Endodermal cell (in vitro differentiated cells): Measurements from ENCODE around the gene C1orf21. TPM values are rescaled to one million over a fixed set of nuclear protein-coding genes. Genes with fewer than 3 reads are reported as not detected.
A peak's percentile ranks its signal among the peaks of the same experiment; 100 is the strongest.

ENCODE experiments used
- DNase-seq: peaks from one replicate; pipeline ENCODE4 v3.0.0-alpha.2; 2017
- H3K27ac ChIP-seq: 2 replicates; pipeline ENCODE4 v1.5.1; 2013; ENCODE audit warnings: mild to moderate bottlenecking, low read depth, low read length, moderate library complexity
- H3K27me3 ChIP-seq: 2 replicates; pipeline ENCODE4 v1.6.1; 2013; ENCODE audit warnings: mild to moderate bottlenecking, low read length, moderate library complexity; ENCODE audit not compliant: insufficient read depth, control insufficient read depth, poor library complexity, severe bottlenecking
- H3K36me3 ChIP-seq: 2 replicates; pipeline ENCODE4 v1.7.0; 2013; ENCODE audit warnings: mild to moderate bottlenecking, low read length, moderate library complexity; ENCODE audit not compliant: control insufficient read depth, insufficient read depth
- H3K4me1 ChIP-seq: one replicate; pipeline ENCODE4 v1.7.0; 2013; ENCODE audit warnings: low read length; ENCODE audit not compliant: control insufficient read depth, insufficient read depth
- H3K4me3 ChIP-seq: 2 replicates; pipeline ENCODE4 v1.5.1; 2013; ENCODE audit warnings: mild to moderate bottlenecking, low read length, moderate library complexity
- H3K9ac ChIP-seq: 2 replicates; pipeline ENCODE4 v1.6.1; 2013; ENCODE audit warnings: mild to moderate bottlenecking, low read length, moderate library complexity; ENCODE audit not compliant: poor library complexity, severe bottlenecking; ENCODE audit errors: extremely low read depth
- H3K9me3 ChIP-seq: 2 replicates; pipeline ENCODE4 v1.6.1; 2013; ENCODE audit warnings: mild to moderate bottlenecking, low read length, moderate library complexity; ENCODE audit not compliant: control insufficient read depth
- H3K27ac Mint-ChIP-seq: 2 replicates; pipeline ENCODE4 v1.8.0; 2020; ENCODE audit warnings: mixed read lengths
- H3K27me3 Mint-ChIP-seq: 2 replicates; pipeline ENCODE4 v1.8.0; 2021; ENCODE audit warnings: mild to moderate bottlenecking, mixed read lengths; ENCODE audit not compliant: insufficient read depth
- H3K36me3 Mint-ChIP-seq: 2 replicates; pipeline ENCODE4 v1.8.0; 2020; ENCODE audit warnings: low read depth, mixed read lengths
- H3K4me1 Mint-ChIP-seq: 2 replicates; pipeline ENCODE4 v1.8.0; 2020; ENCODE audit warnings: mixed read lengths
- H3K4me3 Mint-ChIP-seq: 2 replicates; pipeline ENCODE4 v1.8.0; 2020; ENCODE audit warnings: mild to moderate bottlenecking, moderate library complexity, mixed read lengths
- H3K9me3 Mint-ChIP-seq: 2 replicates; pipeline ENCODE4 v1.8.0; 2020; ENCODE audit warnings: mild to moderate bottlenecking, mixed read lengths
- CTCF ChIP-seq: fragments of 200-600 bp; sonication (generic); conservative IDR thresholded peaks from 2 replicates; pipeline ENCODE4 v1.5.0; 2021; ENCODE audit warnings: antibody characterized with exemption, mild to moderate bottlenecking
- WGBS, 2 experiments: methylation state at CpG; one replicate each; pipeline versions ENCODE4 v1.1.5 to v1.1.7; 2013; ENCODE audit warnings: missing lambda C conversion rate in 2 of 2, mixed read lengths in 1 of 2; ENCODE audit not compliant: insufficient coverage in 1 of 2, insufficient read length in 1 of 2; 5-methylcytosine and 5-hydroxymethylcytosine counted together
- total RNA-seq, 2 donors: library from RNA; stranded (reverse); fragmentation: NEBNext Ultra II Directional in 1 of 2; extraction: Animal tissue kit (Norgen Biotek cat#: 25700) in 1 of 2; gene quantifications; 2 replicates in 1 of 2; 3 replicates in 1 of 2; pipeline ENCODE4 v1.2.1, GENCODE V29; 2021

C1orf21 gene
- total RNA-seq, 2 donors from 2014 or later, result 9.1 to 10.2 TPM

- WGBS, 2 experiments, result 96% methylated on average over 3 to 4 of the region's 4 CpGs
Measured at GRCh38 chr1:184593597-184593996, 206.8 kb downstream of the C1orf21 start.

GRCh38 chr1:184595596-184595995 is 208.8 kb downstream of the C1orf21 start:
- Mint-ChIP-seq H3K4me1 (peaks cover 32% of the 10 kb centered on the region), H3K9me3 (peaks cover 2% of the 10 kb centered on the region), H3K27me3 (no peaks in the 10 kb centered on the region), H3K36me3 (no peaks in the 10 kb centered on the region), H3K4me3 (no peak overlapping the region), H3K27ac (no peak overlapping the region)
- Histone ChIP-seq H3K27me3 (no peaks in the 10 kb centered on the region), H3K4me3 (no peak overlapping the region), H3K9me3 (no peaks in the 10 kb centered on the region), H3K27ac (no peak overlapping the region), H3K4me1 (peaks cover 18% of the 10 kb centered on the region), H3K9ac (no peak overlapping the region), H3K36me3 (peaks cover 6% of the 10 kb centered on the region)
- no peak for TF ChIP-seq CTCF
- WGBS, 2 experiments, result 90 to 93% methylated on average over 7 of the region's 7 CpGs
- DNase-seq, result no peak

More at GRCh38 chr1:184593597-184593996, 206.8 kb downstream of the C1orf21 start:
- H3K27me3 Mint-ChIP-seq, result no peaks in the 10 kb centered on the region
- DNase-seq, result no peak
- peaks cover 2% of the 10 kb centered on the region for H3K9me3 Mint-ChIP-seq
- H3K4me3 Mint-ChIP-seq, result no peak overlapping the region
- Histone ChIP-seq H3K36me3 (peaks cover 6% of the 10 kb centered on the region), H3K9me3 (no peaks in the 10 kb centered on the region), H3K4me3 (no peak overlapping the region), H3K9ac (no peak overlapping the region), H3K27me3 (no peaks in the 10 kb centered on the region), H3K27ac (no peak overlapping the region), H3K4me1 (peaks cover 18% of the 10 kb centered on the region)
- H3K36me3 Mint-ChIP-seq, result no peaks in the 10 kb centered on the region
- peaks cover 36% of the 10 kb centered on the region for H3K4me1 Mint-ChIP-seq
- TF ChIP-seq CTCF, result no peak
- H3K27ac Mint-ChIP-seq, result no peak overlapping the region

- Mint-ChIP-seq H3K27ac (no peak overlapping the region), H3K4me3 (no peak overlapping the region)
- H3K36me3 ChIP-seq, result peaks cover 1% of the 10 kb centered on the region
Measured at GRCh38 chr1:184596950-184597645, 210.3 kb downstream of the C1orf21 start.

More at GRCh38 chr1:184596950-184597645, 210.3 kb downstream of the C1orf21 start:
- Histone ChIP-seq H3K4me3 (no peak overlapping the region), H3K27ac (no peak overlapping the region), H3K4me1 (peaks cover 18% of the 10 kb centered on the region), H3K27me3 (no peaks in the 10 kb centered on the region), H3K9me3 (no peaks in the 10 kb centered on the region), H3K9ac (no peak overlapping the region)
- no peaks in the 10 kb centered on the region for H3K36me3 Mint-ChIP-seq
- H3K27me3 Mint-ChIP-seq, result no peaks in the 10 kb centered on the region
- TF ChIP-seq CTCF, result peak; percentile 75
- peaks cover 29% of the 10 kb centered on the region for H3K4me1 Mint-ChIP-seq
- peak; percentile 57 for DNase-seq
- 93 to 97% methylated on average over 7 to 8 of the region's 8 CpGs for WGBS, 2 experiments
- no peaks in the 10 kb centered on the region for H3K9me3 Mint-ChIP-seq
